ENCODE measurements around the gene GPR160.

DNA sequence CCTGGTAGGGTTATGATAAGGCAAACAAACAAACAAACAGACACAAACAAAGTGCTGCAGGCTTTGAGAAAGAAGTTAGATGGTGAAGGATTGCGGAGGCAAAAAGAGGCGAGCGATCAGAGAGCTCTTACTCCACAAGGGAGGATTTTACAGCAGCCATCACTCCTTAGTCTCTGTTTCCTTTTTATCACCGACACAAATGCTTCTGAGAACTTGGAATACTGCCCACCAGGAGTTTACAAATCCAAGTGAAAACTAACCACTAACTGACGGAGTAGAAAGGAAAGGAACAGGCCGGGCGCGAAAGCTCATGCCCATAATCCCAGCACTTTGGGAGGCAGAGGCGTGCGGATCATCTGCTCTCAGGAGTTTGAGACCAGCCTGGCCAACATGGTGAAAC lies 35.6 kb upstream of the GPR160 start:
- no peak for TF ChIP-seq CTCF (IDR thresholded peaks at IDR 0.05; ENCODE audit: poor library complexity)
- no peak for TF ChIP-seq EZH2phosphoT487 (IDR thresholded peaks at IDR 0.05; ENCODE audit: low read depth, severe bottlenecking, unreplicated experiment)
